ENCODE data around the gene ANAPC15. TPM values are rescaled to one million over a fixed set of nuclear protein-coding genes. Genes with fewer than 3 reads are reported as not detected.

ANAPC15 gene
- total and polyA plus RNA-seq, 9 donors = 29.8 to 38.7 (median 35.1) TPM

DNA sequence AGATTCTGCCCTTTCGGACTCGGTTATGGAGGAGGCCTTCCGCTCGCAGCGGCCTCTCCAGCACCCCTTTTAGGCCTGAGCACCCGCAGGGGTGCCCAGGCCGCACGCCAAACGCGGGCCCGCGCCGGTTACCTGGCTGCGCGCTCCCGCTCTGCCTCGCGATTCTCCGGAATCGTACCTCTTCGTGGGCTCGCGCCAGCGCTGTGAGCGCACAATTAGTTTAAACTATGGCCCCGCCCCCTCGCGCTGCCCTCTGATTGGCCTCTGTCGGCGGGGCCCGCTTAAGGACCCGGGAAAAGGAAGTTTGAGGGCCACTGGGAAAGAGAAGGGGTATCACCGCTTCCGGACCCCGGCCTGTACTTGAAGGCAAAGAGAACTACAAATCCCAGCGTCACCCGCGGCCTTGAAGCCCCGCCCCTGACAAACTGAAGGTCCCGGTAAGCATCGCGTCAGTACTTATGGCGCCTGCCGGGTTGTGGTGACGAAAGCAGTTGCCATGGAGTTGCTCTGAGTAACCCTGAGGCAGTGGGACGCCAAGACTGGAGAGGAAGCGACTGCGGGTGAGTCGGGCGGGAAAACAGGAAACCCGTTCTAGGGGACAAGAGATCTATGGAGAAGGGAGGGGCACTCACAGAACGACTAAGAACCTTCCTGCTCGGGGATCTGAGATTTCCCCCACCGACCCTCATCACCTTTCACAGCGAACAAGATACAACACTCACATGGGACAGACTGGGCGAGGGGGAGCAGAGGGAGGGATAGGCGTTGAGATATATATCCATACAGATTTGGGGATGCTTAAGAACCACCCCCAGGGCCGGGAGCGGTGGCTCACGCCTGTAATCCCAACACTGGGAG, 31.9 kb downstream of the ANAPC15 start, which contains the start of the genes LRRC51 and NUMA1:
Gene LRRC51 (plus strand): TSS at position 525 of the 858 bp plus-strand sequence. CDS start 8,234 bp downstream, outside the sequence.
Gene NUMA1 (minus strand): TSS at position 217 of the 858 bp plus-strand sequence. CDS start 44,599 bp downstream, outside the sequence.
- Histone ChIP-seq H3K4me1 (ENCODE audit: control insufficient read depth, insufficient read depth, low read length) (peaks cover 19% of the 10 kb centered on the region), H3K27me3 (ENCODE audit: control insufficient read depth, insufficient read depth, low read length) (no peaks in the 10 kb centered on the region), H3K9me3 (replicated peaks; ENCODE audit: control insufficient read depth, low read depth, low read length) (no peaks in the 10 kb centered on the region), H3K36me3 (ENCODE audit: control insufficient read depth, insufficient read depth, low read length) (peaks cover 7% of the 10 kb centered on the region), H3K27ac (ENCODE audit: low read length) (peak within 1 kb of the TSS; percentile 94), H3K4me3 (ENCODE audit: low read length) (peak within 1 kb of the TSS; percentile 84)
- peak; percentile 100 for DNase-seq
- 0% methylated on average over 47 of the region's 60 CpGs for WGBS (ENCODE audit: insufficient coverage)

DNA sequence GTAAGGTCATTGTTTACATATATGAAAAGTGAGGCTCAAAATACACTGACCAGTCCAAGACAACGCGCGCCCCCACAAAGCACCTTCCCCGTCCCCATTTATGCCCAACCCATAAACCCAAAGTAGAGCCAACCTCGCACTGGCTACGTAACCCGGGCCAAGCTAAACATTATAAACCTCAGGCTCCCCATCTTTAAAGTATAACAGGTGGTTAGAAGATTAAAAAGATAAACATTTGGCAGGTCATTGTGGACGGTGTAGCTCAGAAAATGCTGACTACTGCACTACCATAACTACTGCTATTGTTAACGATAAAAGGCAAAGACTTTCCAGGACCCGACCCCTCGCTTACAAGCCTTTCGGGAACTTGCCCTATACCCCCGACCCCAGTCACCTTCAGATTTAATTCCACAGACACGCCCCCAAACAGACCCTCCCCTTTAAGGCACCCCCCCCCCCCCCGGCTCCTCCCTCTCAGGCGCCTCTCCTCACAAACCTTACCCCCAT, 32.6 kb downstream of the ANAPC15 start:
- WGBS (ENCODE audit: insufficient coverage) = 0% methylated on average over 5 of the region's 16 CpGs
- no peak for DNase-seq
- Histone ChIP-seq H3K27ac (ENCODE audit: low read length) (peak overlapping the region; percentile 94), H3K9me3 (replicated peaks; ENCODE audit: control insufficient read depth, low read depth, low read length) (no peaks in the 10 kb centered on the region), H3K4me3 (ENCODE audit: low read length) (peak overlapping the region; percentile 84), H3K36me3 (ENCODE audit: control insufficient read depth, insufficient read depth, low read length) (peaks cover 10% of the 10 kb centered on the region), H3K4me1 (ENCODE audit: control insufficient read depth, insufficient read depth, low read length) (peaks cover 17% of the 10 kb centered on the region), H3K27me3 (ENCODE audit: control insufficient read depth, insufficient read depth, low read length) (no peaks in the 10 kb centered on the region)

DNA sequence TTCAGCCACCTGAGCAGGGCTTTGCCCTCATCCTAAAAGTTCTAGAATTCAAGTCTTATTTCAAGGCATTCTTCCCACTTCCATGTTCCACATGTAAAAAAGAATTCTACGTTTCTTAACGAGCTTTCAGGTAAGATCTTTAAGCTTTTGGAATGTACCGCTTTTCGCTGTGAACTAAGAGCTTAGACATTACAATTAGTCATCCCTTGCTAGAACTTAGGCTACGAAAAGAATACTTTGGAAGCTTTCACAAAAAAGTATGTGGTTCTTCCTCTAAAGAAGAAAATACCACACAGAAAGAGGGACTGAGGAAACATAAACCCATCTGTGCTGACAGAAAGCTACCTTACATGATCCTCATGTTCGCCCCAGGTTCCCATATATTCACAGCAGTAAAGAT, 34.0 kb downstream of the ANAPC15 start:
- no peak for DNase-seq
- Histone ChIP-seq H3K9me3 (replicated peaks; ENCODE audit: control insufficient read depth, low read depth, low read length) (no peaks in the 10 kb centered on the region), H3K4me3 (ENCODE audit: low read length) (no peak overlapping the region), H3K27me3 (ENCODE audit: control insufficient read depth, insufficient read depth, low read length) (no peaks in the 10 kb centered on the region), H3K36me3 (ENCODE audit: control insufficient read depth, insufficient read depth, low read length) (peaks cover 9% of the 10 kb centered on the region), H3K27ac (ENCODE audit: low read length) (peak overlapping the region; percentile 13), H3K4me1 (ENCODE audit: control insufficient read depth, insufficient read depth, low read length) (peaks cover 17% of the 10 kb centered on the region)
- WGBS (ENCODE audit: insufficient coverage) = no CpG with 5 or more reads among the region's 6 CpGs

DNA sequence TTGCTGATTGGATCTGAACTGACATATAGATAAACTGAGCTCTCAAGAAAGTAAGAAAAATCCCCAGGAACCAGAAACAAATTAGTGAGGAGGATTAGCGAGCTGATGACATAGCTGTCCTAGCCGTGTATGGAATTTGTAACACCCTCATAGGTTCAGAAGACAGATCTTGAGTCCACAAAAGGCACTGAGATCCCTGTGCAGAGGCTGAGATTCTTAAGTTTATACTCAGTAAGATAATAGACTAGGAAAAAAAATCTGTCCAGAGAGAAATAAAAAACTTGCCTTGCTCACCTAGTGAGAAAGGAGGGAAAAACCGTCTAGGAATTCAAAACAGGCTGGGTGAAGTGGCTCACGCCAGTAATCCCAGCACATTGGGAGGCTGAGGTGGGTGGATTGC, 36.7 kb downstream of the ANAPC15 start:
- Histone ChIP-seq H3K27ac (ENCODE audit: low read length) (no peak overlapping the region), H3K4me3 (ENCODE audit: low read length) (no peak overlapping the region), H3K36me3 (ENCODE audit: control insufficient read depth, insufficient read depth, low read length) (peaks cover 9% of the 10 kb centered on the region), H3K4me1 (ENCODE audit: control insufficient read depth, insufficient read depth, low read length) (peaks cover 17% of the 10 kb centered on the region), H3K9me3 (replicated peaks; ENCODE audit: control insufficient read depth, low read depth, low read length) (no peaks in the 10 kb centered on the region), H3K27me3 (ENCODE audit: control insufficient read depth, insufficient read depth, low read length) (no peaks in the 10 kb centered on the region)
- no peak for DNase-seq
- WGBS (ENCODE audit: insufficient coverage) = 84% methylated on average over 2 of the region's 4 CpGs

DNA sequence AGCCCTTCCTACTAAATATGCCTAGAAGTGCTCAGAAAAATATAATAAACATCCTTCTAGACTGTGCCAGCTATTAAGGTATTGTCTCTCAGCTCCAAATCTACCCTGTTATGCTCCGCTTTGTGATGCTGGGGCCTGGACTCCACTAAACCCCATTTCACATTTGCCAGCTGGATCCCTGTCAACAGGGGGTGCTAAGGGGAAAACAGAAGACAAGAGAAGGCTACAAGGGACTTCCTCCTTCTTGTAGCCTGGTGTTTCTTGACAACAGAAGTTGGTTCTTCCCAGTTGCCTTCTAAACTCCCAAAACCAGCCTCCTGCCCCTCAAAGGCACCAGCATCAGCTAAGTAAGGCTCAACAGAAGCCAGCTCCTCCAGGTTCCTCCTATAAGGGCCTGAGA, 37.4 kb downstream of the ANAPC15 start:
- no peak overlapping the region for H3K4me3 ChIP-seq (ENCODE audit: low read length)

DNA sequence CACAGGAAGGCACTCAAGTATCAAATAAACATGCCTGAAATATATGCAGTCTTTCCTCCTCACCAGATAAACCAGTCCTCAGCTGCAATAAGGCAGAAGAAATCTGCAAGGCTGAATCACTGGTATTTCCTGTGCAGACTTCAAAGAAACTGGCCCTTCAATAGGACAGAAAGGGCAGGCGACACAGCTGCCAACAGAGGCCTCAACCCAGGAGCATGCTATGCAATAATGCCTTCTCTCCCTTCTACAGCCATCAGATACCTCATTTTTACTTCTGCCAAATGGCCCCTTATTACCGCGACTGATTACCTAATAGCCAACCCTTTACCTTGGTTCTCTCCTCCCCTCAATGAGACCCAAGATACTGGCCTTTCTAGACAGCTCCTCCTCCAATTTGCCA, 40.1 kb downstream of the ANAPC15 start:
- DNase-seq = no peak
- WGBS (ENCODE audit: insufficient coverage) = 63% methylated on average over 3 of the region's 3 CpGs
- no peak overlapping the region for H3K4me3 ChIP-seq (ENCODE audit: low read length)
- H3K36me3 ChIP-seq (ENCODE audit: control insufficient read depth, insufficient read depth, low read length) = peaks cover 10% of the 10 kb centered on the region
- no peaks in the 10 kb centered on the region for H3K9me3 ChIP-seq (replicated peaks; ENCODE audit: control insufficient read depth, low read depth, low read length)
- H3K27ac ChIP-seq (ENCODE audit: low read length) = no peak overlapping the region
- H3K27me3 ChIP-seq (ENCODE audit: control insufficient read depth, insufficient read depth, low read length) = no peaks in the 10 kb centered on the region
- peaks cover 22% of the 10 kb centered on the region for H3K4me1 ChIP-seq (ENCODE audit: control insufficient read depth, insufficient read depth, low read length)

More for the DNA sequence above, 37.4 kb downstream of the ANAPC15 start:
- WGBS (ENCODE audit: insufficient coverage) = no CpG with 5 or more reads among the region's 1 CpG
- peaks cover 22% of the 10 kb centered on the region for H3K4me1 ChIP-seq (ENCODE audit: control insufficient read depth, insufficient read depth, low read length)
- peaks cover 9% of the 10 kb centered on the region for H3K36me3 ChIP-seq (ENCODE audit: control insufficient read depth, insufficient read depth, low read length)
- no peaks in the 10 kb centered on the region for H3K27me3 ChIP-seq (ENCODE audit: control insufficient read depth, insufficient read depth, low read length)
- no peaks in the 10 kb centered on the region for H3K9me3 ChIP-seq (replicated peaks; ENCODE audit: control insufficient read depth, low read depth, low read length)
- peak overlapping the region; percentile 42 for H3K27ac ChIP-seq (ENCODE audit: low read length)
- DNase-seq = peak; percentile 51

DNA sequence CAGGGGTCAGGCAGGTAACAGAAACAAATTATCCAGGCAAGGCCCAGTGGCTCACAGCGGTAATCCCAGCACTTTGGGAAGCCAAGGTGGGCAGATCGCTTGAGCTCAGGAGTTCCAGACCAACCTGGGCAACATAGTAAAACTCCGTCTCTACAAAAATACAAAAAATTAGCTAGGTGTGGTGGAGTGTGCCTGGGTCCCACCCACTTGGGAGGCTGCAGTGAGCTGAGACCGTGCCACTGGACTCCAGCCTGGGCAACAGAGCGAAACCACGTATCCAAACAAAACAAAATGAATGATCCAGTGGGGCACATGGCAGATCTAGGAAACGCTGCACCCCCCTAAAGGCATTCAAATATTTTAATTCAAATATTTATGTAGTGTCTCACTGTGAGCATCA, 42.0 kb downstream of the ANAPC15 start:
- Histone ChIP-seq H3K4me1 (ENCODE audit: control insufficient read depth, insufficient read depth, low read length) (peaks cover 22% of the 10 kb centered on the region), H3K4me3 (ENCODE audit: low read length) (no peak overlapping the region), H3K9me3 (replicated peaks; ENCODE audit: control insufficient read depth, low read depth, low read length) (no peaks in the 10 kb centered on the region), H3K27ac (ENCODE audit: low read length) (peak overlapping the region; percentile 69), H3K36me3 (ENCODE audit: control insufficient read depth, insufficient read depth, low read length) (peaks cover 13% of the 10 kb centered on the region), H3K27me3 (ENCODE audit: control insufficient read depth, insufficient read depth, low read length) (no peaks in the 10 kb centered on the region)
- WGBS (ENCODE audit: insufficient coverage) = 80% methylated on average over 2 of the region's 7 CpGs
- DNase-seq = no peak

DNA sequence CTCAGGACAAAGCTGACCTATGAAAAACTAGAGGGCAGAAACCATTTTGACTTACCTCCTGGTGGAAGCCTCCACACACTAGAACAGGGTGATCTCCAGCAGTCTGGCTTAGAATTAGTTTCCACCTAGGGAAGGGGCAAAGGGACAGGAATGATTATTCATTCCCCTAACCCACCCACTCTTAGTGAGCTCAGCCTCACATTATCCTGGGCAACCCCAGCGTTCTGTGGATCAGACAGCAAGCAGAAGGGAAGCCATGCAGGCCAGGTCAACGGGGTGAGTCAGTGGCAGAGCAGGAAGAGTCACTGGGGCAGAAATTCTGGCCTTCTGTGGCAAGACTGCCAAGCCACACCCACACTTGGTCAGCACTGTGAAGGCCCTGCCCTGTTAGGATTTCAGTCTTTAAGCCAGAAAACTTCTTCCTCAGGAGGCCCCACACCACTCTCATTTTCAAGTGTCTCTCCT, 42.7 kb downstream of the ANAPC15 start:
- H3K36me3 ChIP-seq (ENCODE audit: control insufficient read depth, insufficient read depth, low read length) = peaks cover 8% of the 10 kb centered on the region
- DNase-seq = peak; percentile 73
- no peaks in the 10 kb centered on the region for H3K27me3 ChIP-seq (ENCODE audit: control insufficient read depth, insufficient read depth, low read length)
- no peaks in the 10 kb centered on the region for H3K9me3 ChIP-seq (replicated peaks; ENCODE audit: control insufficient read depth, low read depth, low read length)
- H3K4me3 ChIP-seq (ENCODE audit: low read length) = no peak overlapping the region
- WGBS (ENCODE audit: insufficient coverage) = 20% methylated on average over 1 of the region's 2 CpGs
- peaks cover 22% of the 10 kb centered on the region for H3K4me1 ChIP-seq (ENCODE audit: control insufficient read depth, insufficient read depth, low read length)
- H3K27ac ChIP-seq (ENCODE audit: low read length) = peak overlapping the region; percentile 69

DNA sequence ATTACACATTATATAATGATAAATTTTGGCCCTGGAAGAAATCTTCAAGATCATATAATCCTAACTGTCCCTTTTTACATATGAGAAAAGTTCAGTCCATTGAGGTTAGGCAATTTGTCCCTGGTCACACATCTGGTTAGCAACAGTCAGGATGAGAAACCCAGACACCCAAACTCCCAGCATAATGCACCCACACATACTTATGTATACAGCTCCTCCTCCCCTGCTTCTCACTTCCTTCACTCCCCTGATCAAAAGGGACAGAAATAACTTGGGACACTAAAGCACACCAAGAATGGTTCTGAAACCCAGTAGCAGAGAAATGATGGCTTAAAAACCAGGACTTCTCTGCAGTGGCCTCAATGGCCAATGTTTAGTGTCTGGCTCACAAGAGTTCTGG, 43.3 kb downstream of the ANAPC15 start:
- DNase-seq = no peak

DNA sequence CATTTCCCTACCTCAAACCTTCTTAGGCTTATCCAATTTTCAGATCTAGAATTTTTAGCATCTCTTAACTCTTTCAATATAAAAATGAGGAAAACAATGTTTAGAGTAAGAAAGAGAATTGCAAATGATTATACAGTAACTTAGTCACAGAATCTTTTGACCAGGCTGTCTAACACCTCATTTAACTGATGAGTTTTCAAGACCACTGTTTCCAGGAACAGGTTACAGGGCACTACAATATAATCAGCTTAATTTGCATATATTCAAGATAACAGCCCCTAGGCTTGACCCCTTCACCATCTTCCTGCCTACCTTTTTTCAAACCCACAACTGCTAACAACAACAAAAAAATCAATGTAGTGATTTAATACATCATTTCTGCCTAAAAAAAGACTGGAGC, 44.8 kb downstream of the ANAPC15 start:
- Histone ChIP-seq H3K27ac (ENCODE audit: low read length) (no peak overlapping the region), H3K4me1 (ENCODE audit: control insufficient read depth, insufficient read depth, low read length) (peaks cover 22% of the 10 kb centered on the region), H3K27me3 (ENCODE audit: control insufficient read depth, insufficient read depth, low read length) (no peaks in the 10 kb centered on the region), H3K4me3 (ENCODE audit: low read length) (no peak overlapping the region), H3K9me3 (replicated peaks; ENCODE audit: control insufficient read depth, low read depth, low read length) (no peaks in the 10 kb centered on the region), H3K36me3 (ENCODE audit: control insufficient read depth, insufficient read depth, low read length) (peaks cover 8% of the 10 kb centered on the region)
- DNase-seq = no peak

More for the DNA sequence above, 43.3 kb downstream of the ANAPC15 start:
- H3K36me3 ChIP-seq (ENCODE audit: control insufficient read depth, insufficient read depth, low read length) = peaks cover 8% of the 10 kb centered on the region
- no peaks in the 10 kb centered on the region for H3K9me3 ChIP-seq (replicated peaks; ENCODE audit: control insufficient read depth, low read depth, low read length)
- H3K4me1 ChIP-seq (ENCODE audit: control insufficient read depth, insufficient read depth, low read length) = peaks cover 22% of the 10 kb centered on the region
- H3K27ac ChIP-seq (ENCODE audit: low read length) = peak overlapping the region; percentile 69
- H3K4me3 ChIP-seq (ENCODE audit: low read length) = no peak overlapping the region
- no peaks in the 10 kb centered on the region for H3K27me3 ChIP-seq (ENCODE audit: control insufficient read depth, insufficient read depth, low read length)
